C4-2B (cell line): Measurements from ENCODE around the gene FOXK1.

ENCODE experiments used
- ZFX ChIP-seq: fragments of 450-650 bp; IDR thresholded peaks from 2 replicates; pipeline ENCODE4 v1.6.1; 2017
- TF ChIP-seq, protein P1 (sequence below): fragments of 450-650 bp; conservative IDR thresholded peaks from 2 replicates; pipeline ENCODE4 v1.5.1; 2017; ENCODE audit warnings: mild to moderate bottlenecking

- TF ChIP-seq, protein P1, sequence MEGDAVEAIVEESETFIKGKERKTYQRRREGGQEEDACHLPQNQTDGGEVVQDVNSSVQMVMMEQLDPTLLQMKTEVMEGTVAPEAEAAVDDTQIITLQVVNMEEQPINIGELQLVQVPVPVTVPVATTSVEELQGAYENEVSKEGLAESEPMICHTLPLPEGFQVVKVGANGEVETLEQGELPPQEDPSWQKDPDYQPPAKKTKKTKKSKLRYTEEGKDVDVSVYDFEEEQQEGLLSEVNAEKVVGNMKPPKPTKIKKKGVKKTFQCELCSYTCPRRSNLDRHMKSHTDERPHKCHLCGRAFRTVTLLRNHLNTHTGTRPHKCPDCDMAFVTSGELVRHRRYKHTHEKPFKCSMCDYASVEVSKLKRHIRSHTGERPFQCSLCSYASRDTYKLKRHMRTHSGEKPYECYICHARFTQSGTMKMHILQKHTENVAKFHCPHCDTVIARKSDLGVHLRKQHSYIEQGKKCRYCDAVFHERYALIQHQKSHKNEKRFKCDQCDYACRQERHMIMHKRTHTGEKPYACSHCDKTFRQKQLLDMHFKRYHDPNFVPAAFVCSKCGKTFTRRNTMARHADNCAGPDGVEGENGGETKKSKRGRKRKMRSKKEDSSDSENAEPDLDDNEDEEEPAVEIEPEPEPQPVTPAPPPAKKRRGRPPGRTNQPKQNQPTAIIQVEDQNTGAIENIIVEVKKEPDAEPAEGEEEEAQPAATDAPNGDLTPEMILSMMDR: no peak
- TF ChIP-seq ZFX: no peak
These were observed 7.6 kb downstream of the FOXK1 start for GRCh38 chr7:4689668-4690067.
